ENCODE data around the gene SMG7. TPM values are rescaled to one million over a fixed set of nuclear protein-coding genes. Genes with fewer than 3 reads are reported as not detected.

Gene SMG7
- total RNA-seq, 1 donor from 2014 or later = 75.2 TPM

DNA sequence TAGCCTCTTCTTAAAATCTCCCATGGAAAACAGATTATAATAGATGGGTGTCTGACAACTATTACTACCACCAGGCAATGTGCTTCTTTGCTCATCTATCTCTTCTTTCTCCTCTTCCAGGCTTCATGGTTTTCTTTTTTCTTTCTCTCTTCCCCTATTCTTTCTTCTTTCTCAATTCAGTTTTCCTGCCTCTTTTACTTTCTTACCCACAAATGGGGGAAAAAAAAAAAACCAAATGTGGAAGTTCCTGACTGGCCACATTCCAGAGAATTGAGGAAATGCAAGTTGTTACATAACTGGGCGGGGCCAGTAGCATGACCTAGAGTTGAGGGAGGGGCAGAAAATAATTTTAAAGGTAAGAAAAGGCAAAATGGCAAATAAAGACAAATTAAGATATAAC lies 10.9 kb upstream of the SMG7 start:
- no peak for DNase-seq (ENCODE audit: low spot score)
- ATAC-seq = no peak
- intact Hi-C loops (cut with DNase I) = no loop called here

DNA sequence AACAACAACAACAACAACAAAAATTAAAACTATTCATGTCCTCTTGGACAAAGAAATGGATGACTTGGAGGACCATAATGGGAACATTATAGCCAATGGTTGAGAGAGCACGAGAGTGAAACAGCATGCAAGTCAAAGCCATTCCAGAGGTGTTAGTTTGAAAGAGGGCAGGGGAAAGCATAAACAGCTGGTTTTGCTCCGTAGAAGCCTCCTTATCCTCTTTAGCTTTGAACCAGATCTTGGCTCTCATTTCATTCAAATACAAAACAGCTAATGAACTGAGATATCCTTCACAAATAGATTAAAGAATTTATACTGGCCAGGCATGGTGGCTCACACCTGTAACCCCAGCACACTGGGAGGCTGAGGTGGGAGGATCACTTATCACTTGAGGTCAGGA lies 8.7 kb upstream of the SMG7 start:
- ATAC-seq = no peak
- intact Hi-C loops (cut with DNase I) = no loop called here
- no peak for DNase-seq (ENCODE audit: low spot score)

DNA sequence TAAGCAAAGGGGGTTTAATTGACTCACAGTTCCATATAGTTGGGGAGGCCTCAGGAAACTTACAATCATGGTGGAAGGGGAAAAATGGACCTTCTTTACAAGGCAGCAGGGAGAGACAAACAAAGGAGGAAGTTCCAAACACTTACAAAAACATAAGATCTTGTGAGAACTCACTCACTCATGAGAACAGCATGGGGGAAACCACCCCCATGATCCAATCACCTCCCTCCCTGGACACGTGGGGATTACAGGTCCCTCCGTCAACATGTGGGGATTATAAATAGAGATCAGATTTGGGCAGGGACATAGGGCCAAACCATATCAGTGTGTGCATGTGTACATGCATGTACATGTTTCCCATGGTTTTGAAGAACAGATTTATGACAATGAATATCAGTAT lies 5.5 kb upstream of the SMG7 start:
- ATAC-seq = no peak
- DNase-seq (ENCODE audit: low spot score) = no peak
- intact Hi-C loops (cut with DNase I) = no loop called here

DNA sequence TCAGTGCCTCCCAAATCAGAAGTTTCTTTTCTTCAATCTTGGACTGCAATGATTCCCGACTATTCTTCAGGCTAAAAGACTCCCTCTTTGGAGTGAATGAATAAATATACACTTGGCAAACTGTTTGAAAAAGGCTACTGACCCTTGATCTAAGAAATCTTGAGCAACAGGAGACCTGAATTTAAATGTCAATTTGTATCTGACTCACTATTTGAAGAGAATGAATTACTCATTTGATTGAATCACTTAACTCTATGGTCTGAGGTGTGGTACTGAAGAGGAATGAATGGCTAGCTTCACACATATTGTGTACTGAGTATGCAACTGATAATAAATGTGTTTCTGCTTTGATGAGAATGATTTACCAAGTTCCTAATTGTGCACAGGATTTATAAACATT lies 4.6 kb upstream of the SMG7 start:
- no peak for ATAC-seq
- no peak for DNase-seq (ENCODE audit: low spot score)
- intact Hi-C loops (cut with DNase I) = no loop called here

DNA sequence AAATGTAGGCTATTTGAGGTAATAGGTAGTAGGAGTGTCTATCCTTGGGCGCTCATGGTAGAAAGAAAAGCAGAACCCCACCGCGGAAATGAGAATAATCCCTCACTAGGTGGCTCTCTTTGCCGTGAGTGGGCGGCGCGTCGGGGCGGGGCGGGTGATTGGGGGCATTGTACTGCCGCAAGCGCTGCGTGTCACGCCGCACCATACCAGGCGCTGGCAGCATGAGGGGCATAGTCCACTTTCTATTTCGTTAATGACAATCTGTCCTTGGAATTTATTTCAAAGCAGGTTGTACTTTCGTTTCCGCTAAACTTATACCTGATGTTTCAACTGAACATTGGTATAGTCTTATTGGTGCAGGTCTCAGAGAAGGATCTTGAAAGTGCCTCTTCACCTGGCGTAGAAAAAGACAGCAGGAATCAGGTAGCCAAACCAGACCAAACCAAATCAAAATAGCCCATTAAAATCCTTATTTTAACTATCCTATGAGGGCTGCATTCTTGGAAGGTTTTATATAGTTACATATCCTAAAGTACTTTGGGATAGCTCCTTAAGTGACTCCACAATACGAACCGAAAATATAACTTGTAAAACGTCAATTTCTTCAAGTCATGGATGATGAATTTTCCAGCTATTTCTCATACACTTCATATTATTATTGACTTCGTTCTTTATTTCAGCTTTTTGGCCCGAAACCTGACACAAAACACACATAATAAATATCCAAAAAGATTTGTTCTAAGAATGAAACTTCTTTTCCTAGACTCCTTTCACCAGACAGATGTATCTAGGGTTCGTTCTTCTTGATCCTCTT lies 1.9 kb upstream of the SMG7 start:
- DNase-seq (ENCODE audit: low spot score) (peak; percentile 92), ATAC-seq (peak; percentile 57)
- intact Hi-C loops (cut with DNase I) = no loop called here

DNA sequence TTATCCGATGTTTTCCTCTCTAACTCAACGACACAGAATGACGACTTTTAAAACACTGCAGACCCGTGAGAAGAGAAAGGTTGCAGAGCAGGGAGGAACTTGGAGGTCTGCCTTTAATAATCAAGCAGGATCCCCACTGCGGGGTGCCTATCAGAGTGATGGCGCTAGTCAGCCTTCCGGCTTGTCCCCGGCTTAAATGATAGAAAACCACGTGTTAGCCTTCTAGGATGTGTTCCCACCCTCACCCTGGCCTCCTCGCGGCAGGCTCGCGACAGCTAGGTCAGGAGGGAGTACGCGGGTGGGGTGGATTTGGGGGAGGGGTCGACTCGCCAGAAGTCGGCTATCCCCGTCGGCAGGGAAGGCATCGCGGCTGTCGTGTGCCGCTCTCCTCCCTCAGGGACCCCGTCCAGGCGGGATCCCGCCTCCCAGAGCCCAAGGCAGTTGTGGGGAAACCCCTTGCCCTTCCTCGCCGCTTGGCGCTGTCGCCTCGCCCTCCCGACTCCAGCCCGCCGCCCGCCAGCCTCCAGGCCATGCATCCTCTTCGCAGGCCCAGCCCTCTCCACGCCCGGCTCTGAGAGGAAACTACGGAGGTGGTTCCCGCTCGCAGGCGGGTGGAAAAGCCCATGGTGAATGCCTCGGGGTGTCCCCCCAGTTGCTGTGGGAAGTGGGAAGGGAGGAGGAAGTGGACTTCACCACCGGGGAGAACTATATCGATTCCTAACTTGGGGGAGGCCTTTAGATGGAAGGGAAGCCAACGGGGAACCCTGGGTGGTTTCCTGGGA lies 1.1 kb upstream of the SMG7 start:
- intact Hi-C loops (cut with DNase I) = no loop called here
- ATAC-seq (peak; percentile 58), DNase-seq (ENCODE audit: low spot score) (peak; percentile 86)

DNA sequence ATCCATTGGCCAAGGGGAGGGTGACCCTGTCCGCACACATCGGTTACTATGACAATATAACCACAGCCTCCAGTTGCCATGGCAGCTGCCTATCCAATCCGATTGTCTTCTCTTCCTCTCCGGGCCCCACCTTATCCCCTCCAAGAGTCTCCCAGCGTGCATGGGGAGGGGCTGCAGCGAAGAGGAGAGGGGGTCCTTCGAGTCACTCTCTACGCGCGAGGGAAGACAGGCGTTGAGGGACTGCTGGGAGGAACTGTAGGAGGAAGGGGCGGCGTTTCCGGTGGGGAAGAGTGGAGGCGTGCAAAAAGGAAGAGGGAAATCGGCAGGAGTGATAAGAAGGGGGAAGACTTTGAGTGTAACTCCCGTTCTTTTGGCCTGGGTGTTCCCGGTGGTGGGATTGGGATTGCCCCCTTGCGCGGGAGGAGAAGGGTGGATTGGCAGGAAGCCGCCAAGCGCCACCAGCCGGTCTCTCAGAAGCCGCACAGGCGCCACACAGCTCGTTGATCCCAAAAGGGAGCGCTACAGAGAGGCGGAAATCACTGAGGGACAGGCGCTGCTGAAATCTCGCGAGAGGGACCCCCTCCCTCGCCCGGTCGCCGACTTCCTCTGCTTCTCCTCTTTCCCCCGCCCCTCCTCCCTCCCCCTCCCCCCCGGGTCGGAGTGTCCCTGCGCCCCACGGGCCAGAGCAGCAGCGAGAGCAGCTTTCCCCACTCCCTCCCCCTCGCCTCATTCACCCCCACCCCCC lies 384 bp upstream of the SMG7 start:
- DNase-seq (ENCODE audit: low spot score) (peak; percentile 99), ATAC-seq (peak; percentile 92)
- intact Hi-C loops (cut with DNase I) = no loop called here

DNA sequence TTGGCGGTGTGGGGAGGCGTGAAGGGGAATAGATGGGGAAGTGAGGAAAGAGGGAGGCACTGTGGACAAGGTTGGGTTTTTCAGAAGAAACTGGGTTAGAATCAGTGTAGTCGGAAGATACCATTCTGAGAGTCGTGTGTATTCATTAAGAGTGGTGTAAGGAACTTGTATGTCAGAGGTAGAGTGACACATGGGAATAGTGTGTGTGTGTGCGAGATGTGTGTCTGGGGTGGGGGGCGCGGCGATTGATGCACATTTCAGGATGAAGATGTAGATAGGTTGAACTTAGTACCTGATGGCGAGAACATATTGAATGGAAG lies 878 bp downstream of the SMG7 start:
- intact Hi-C loops (cut with DNase I) = no loop called here
- DNase-seq (ENCODE audit: low spot score) = no peak
- ATAC-seq = no peak

DNA sequence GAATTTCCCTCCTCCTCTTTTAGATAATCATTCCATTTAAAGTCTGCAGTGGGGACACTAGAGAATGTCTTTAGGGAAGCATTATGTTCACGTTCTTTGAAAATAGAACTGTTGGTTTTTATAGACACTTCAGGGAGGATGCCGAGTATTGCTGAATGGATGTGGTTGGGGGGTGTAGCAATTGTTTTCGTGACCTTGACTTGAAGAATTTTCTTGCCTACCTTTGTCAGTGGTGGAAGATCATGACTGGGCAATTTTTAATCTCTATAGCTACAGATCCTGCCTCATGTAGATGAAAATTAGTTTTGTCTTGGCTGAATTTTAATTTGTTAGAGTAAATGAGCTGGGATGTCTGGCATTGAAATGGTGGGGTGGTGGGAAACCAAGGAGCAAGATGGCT lies 3.8 kb downstream of the SMG7 start:
- DNase-seq (ENCODE audit: low spot score) (no peak), ATAC-seq (no peak)
- intact Hi-C loops (cut with DNase I) = loop anchor here (5.0 kb wide), 1 partner anchor 294 kb away; no protein-coding TSS in a partner anchor

DNA sequence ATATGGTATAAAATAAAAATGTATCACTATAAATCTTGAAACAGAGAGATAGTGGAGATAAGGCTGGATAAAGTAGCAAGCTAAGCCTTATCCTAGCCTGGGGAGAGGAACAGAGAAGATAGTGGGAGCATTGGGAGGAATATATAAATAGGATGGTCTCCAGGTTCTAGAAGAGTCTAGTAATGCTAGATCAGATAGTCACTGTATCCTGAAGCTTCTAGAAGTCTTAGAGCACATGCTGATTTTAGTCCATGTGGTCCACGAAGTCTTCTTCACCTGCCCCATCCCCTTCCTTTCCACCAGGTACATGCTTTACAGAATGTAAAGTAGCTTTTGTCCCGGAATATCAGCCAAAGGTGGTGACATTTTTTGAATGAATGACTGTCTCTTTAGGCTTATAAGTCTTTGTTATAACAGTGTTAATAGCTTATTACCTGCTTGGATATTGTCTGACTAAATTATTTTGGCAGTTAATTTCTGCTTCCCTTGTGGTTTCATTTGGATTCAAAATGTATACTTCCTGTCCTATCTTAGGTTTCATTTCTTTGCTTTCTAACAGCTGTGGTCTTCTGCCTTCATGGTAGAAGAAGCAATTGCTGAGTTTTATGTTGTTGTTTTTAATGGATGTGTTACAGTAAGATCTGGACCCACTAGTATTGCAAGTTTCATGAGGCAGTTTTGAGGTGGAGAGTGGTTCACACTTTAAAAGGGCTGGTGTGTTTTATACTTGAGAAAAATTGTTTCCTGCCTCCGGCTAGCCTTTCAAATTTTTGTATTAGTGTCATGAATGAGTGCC lies 5.9 kb downstream of the SMG7 start:
- intact Hi-C loops (cut with DNase I) = loop anchor here (5.0 kb wide), 1 partner anchor 296 kb away; no protein-coding TSS in a partner anchor

DNA sequence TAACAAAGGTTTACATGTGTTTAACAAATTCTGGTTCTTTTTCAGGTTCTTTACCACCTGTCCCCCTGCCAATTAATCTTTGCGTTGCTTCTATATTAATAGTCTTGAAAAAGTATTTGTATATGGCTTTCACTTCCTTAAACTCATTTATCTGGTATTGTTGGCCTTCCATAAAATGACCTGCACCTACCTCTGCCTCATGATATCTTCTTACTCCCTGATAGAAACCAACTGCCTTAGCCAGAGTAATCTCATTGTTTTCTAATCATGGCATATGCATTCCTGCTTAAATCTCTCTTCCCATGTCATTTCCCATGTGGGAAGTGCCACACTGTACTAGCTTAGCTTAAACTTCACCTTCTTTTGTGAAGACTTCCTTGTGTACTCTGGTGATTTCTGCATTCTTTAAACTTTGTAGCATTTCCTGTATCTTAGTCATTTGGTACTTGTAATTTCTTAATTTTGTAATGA lies 8.7 kb downstream of the SMG7 start:
- no peak for ATAC-seq
- intact Hi-C loops (cut with DNase I) = no loop called here
- no peak for DNase-seq (ENCODE audit: low spot score)

More for the DNA sequence above, 5.9 kb downstream of the SMG7 start:
- ATAC-seq (no peak), DNase-seq (ENCODE audit: low spot score) (no peak)

DNA sequence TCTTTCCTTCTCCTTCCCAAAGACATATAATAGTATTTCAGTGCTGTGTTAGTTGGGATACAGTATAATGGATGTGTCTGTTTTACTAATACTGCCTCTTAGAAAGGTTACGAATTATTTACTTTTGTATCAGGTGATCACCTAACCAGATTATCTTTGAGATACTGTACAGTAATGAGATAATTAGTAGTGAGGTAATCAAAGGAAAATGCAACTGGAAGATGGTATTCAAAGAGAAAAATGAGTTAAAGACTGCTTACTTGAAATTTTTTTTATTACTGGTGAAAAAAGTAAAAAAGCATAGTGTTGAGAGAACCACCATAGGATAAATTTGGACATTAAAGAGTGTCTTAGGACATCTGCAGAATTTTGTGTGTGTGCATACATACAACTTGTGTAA lies 10.9 kb downstream of the SMG7 start:
- intact Hi-C loops (cut with DNase I) = no loop called here
- ATAC-seq = no peak
- no peak for DNase-seq (ENCODE audit: low spot score)

DNA sequence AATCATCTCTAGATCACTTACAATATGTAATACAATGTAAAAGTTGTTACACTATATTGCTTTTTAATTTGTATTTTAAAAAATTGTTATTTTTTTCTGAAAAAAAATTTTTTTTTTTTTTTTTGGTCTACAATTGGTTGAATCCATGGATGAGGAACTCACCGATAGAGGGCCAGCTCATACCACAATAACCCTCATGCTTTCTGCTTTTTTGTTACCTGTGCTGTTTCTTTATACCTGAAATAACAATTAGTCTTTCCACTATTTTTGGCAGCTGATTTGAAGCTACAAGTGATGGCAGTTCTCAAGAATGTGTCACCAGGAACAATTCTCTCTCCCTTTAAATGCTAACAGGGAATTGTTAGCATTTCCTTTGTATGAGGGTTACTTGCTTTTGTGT lies 12.0 kb downstream of the SMG7 start:
- intact Hi-C loops (cut with DNase I) = no loop called here
- no peak for DNase-seq (ENCODE audit: low spot score)
- ATAC-seq = no peak

DNA sequence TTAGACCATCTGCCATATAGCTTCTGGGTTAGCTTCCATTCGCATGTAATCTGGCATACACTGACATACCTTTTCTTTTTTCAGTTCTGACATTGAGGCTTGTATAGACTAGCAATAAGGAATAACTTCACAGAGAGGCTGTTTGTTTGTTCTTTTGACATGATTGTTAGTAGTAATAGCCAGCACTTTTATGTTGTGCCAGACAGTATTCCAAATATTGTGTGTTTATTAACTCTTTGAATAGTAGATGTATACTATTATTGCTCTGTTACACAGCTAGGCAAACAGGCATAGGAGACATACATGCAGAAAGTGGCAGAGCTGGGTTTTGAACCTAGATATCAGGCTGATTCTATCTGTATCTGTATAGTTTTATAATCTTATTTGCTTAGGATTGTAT lies 12.6 kb downstream of the SMG7 start:
- DNase-seq (ENCODE audit: low spot score) (no peak), ATAC-seq (no peak)
- intact Hi-C loops (cut with DNase I) = no loop called here

DNA sequence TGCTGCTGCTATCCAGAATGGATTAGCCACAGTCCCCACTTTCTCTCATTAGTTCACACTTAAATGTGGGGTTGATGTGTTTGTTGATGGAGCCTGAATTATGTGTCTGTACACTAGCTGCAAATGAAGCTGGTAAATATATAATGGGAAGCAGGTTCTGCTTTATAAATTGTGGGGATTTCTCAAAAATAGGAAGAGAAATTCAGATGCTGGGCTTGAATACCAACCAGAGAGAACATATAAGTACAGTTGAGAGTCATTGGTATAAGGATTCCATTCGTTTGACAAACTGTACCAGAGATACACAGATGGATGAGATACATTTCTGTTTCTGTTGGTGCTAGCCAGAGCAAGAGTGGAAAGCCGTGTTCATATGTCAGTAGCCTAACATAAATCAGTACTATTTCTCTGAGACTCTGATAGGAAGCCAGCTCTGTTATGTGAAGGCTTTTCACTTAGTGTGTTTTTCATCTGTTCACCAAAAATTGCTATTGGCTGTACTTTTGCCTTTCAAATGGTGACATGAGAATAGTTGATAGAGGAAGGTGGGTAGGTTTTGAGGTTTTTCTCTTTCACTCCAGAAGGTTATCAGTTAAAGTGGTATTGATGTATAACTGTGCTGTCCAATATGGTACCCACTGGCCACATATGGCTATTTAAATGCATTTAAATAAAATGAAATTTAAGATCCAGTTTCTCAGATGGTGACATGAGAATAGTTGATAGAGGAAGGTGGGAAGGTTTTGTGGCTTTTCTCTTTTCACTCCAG lies 15.6 kb downstream of the SMG7 start:
- intact Hi-C loops (cut with DNase I) = no loop called here
- DNase-seq (ENCODE audit: low spot score) (no peak), ATAC-seq (no peak)

DNA sequence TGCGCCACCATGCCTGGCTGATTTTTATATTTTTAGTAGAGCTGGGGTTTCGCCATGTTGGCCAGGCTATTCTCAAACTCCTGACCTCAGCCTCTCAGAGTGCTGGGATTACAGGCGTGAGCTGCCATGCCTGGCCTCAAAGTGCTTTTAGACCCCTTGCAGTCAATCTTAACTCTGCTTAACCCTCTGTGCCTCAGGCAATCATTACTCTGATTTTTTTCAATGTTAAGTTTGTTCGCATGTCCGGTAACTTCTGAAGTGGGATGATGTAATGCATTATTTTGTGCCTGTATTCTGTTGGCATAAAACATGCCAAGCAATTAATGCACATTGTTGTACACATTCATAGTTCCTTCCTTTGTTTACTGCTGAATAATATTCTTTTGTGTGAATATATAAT lies 18.6 kb downstream of the SMG7 start:
- DNase-seq (ENCODE audit: low spot score) (no peak), ATAC-seq (no peak)
- intact Hi-C loops (cut with DNase I) = no loop called here

DNA sequence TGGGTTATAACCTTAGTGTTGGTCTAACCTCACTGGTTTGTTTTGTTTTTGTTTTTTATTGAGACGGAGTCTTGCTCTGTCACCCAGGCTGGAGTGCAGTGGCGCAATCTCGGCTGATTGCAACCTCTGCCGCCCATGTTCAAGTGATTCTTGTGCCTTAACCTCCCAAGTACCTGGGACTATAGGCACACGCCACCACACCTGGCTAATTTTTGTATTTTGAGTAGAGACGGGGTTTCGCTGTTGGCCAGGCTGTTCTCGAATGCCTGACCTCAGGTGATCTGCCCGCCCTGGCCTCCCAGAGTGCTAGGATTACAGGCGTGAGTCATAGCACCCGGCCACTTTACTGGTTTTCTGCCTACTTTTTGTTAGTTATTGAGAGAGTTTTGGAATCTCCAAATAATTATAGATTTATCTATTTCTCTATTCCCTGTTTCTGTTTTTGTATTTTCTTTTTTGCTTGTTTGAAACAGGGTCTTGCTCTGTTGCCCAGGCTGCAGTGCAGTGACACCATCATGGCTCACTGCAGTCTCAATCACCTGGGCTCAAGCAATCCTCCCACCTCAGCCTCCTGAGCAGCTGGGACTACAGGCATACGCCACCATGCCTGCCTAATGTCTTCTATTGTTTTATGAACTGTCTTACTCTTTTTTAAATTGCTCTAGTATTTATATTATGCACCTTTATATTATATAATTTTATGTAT lies 21.4 kb downstream of the SMG7 start:
- ATAC-seq (no peak), DNase-seq (ENCODE audit: low spot score) (no peak)
- intact Hi-C loops (cut with DNase I) = no loop called here

DNA sequence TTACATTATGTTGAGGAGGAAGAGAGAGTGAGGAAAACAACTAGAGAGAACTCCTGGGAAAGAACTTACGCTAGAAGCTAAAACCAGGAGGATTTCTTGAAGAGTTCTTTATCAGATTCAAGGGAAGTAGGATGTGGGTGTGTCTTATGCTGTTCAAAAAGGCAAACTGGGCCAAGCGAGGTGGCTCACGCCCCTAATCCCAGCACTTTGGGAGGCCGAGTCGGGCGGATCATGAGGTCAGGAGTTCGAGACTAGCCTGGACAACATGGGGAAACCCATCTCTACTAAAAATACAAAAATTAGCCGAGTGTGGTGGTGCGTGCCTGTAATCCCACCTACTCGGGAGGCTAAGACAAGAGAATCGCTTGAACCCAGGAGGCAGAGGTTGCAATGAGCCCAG lies 23.1 kb downstream of the SMG7 start:
- DNase-seq (ENCODE audit: low spot score) (no peak), ATAC-seq (no peak)
- intact Hi-C loops (cut with DNase I) = no loop called here

Measured in sciatic nerve (tissue), 2 donors.